ENCODE results near the gene CNTNAP2.

CNTNAP2 gene

DNA sequence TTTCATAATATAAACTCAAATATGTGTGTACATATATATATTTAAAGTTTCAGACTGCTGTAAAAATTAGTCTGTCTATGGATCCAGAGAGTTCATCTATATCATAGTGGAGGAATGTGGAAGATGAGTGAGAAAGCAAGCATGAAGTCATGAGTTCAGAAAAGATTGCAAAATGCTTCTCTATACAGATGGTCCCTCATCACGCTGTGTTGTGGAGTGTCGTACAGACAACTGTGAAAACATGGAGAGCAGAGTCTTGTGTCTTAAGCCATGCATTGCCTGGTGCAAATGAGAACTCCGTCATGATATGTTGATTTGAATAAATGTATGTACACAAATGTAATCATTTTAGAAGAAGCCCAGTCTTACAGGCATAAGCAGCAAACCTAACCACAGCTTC, 316.9 kb downstream of the CNTNAP2 start:
- DNase-seq (ENCODE audit: low read depth), result no peak

DNA sequence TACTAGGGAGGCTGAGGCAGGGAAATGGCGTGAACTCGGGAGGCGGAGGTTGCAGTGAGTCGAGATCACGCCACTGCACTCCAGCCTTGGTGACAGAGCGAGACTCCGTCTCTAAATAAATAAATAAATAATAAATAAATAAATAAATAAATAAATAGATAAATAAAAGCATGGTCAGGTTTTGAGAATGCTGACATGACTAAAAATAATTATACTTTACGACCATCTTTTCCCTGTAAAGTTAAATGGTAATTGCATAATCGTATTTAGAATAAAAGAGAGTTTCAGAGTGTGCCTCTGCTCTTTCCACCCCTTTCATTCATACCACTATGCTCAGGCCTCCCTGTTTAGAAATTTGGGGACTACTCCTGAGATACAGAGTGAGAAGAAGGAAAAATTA, 326.5 kb downstream of the CNTNAP2 start:
- no peak for DNase-seq (ENCODE audit: low read depth)

DNA sequence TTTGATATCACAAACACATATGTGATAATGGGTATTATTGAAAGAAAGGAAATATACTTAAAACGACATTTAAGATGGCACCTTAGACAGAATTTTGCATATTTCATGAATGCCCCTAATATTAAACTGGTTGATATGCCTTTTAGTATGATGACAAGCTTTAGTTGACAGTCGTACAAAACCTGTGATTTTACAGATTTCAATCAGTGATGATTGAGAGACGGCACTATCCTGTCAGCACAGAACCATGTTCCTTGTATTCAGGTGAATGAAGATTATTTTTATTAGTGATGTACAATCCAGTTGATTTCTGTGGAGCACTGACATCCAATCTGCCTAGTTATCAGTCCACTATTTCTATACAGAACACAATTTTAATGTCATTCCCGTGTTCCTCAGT, 333.0 kb downstream of the CNTNAP2 start:
- no peak for DNase-seq (ENCODE audit: low read depth)

DNA sequence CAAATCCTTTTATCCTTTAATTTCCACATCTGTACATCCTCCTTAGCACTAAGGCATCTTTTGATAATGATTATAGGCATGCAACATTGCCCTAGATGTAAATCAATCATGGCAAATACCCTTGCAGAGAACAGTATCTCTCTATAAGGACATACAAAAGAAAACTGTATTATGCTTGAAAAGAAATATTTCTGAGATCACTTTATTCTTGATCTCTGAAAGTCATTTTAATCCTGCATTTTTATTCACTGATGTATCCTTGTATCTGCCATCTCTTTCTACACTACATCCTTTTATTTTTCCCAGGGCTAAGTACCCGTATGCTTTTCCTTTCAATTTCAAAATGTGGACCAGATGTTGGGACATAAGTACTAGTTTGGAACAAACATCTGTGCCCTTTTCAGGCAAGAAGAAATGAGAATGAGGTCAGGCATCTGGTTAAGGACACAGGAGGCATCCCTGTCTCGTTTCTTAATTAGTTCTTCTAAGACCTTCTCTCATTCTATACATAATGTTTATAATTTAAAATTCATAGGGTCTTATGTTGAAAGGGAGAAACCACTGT, 338.6 kb downstream of the CNTNAP2 start:
- no peak for DNase-seq (ENCODE audit: low read depth)

DNA sequence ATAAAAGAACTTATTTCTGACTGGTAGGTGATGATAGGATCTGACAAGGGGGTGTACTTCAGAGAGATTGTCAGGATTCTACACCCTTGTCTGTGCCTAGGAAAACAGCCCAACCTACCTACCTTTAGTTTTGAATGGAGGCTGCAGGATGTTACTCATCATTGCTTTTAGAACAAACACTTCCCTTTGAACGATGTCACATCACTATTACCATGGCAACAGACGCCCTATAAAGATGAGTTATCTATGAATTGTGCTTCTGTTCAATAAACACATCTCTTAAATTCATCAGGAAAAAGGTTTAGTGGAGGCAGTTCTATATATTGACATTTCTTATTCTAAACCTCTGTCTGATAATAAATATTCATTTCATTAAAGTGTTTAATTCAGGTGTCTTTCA, 362.4 kb downstream of the CNTNAP2 start:
- no peak for DNase-seq (ENCODE audit: low read depth)

DNA sequence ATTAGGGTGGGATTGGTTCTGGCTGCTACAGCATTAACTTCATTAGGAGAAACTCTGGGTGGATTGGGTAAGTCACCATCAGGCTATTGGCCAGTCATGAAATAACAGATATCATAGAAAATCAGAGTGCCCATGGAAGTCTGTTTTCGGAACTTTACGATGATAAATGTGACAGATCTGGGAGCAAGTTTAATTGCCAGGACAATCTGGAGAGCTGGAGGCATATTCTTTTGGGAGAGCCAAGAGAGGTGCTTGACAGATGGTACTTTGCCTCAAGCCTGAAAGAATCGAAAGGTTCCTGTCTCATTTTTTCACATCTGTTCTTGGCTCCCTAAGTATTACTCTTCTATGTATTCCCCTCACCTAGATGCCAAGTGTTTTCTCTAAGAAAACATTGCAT, 369.9 kb downstream of the CNTNAP2 start:
- DNase-seq (ENCODE audit: low read depth), result no peak

DNA sequence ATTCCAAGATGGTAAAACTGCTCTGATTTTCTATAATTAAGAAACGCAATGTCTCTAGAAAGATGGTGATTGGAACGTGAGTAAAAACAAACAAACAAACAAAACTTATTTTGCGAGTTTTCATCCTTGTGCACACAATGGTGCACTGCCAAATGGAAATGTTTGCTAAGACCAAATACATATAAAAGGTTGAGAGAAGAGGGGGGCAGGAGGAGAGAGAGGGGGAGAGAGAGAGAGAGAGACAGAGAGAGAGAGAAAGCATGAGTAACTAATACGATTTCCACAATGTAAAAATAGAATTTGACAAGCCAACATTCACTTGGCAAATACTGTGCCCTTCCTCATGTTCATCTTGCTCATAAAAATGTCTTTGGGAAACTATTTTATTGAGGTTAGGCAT, 375.4 kb downstream of the CNTNAP2 start:
- DNase-seq (ENCODE audit: low read depth), result no peak

DNA sequence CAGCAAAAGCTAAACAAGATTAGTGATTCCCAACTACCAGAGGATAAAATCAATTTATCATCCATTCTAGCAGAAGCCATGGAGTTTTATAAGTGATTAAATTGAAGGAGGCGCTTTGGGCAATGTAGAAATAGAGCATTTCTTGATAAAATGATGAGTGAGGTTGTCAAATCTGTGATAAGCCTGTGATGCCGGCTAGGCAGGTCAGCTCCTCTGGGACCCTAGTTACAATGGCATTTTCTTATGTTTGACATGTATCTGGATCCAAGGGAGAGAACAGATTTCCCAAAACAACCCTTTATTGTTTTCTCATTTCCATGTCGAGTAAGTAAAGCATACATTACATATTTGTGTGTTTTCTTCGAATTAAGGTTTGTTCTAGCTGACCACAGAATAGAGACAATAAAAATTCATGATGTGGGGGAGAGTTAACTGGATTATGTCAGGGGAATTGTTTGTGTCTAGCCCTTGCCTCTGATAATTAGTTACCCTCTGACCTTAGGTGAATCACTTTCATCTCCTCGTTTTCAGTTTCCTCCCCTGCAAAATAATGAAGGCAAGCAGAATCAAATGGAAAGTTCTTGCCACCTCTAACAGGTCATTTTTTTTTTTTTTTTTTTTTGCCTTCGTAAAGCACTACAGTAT, 378.5 kb downstream of the CNTNAP2 start:
- DNase-seq (ENCODE audit: low read depth), result no peak

DNA sequence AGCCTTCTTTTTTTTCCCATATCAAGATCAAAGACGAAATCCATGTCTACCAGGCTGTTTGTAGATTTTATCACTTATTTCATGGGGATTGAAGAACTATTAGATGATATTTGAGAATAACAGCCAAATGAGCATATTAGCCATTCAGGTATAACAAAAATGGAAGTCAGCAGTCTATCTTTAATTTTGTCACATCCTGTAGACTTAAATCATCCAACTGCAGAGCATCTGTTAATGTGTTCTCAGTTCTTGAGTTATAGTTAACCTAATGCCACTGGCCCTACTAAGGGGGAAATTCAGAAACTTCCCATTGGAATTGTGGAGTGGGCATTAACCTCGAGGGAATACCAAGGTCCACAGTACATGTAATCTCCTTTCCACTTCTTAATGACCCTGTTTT, 380.1 kb downstream of the CNTNAP2 start:
- no peak for DNase-seq (ENCODE audit: low read depth)

DNA sequence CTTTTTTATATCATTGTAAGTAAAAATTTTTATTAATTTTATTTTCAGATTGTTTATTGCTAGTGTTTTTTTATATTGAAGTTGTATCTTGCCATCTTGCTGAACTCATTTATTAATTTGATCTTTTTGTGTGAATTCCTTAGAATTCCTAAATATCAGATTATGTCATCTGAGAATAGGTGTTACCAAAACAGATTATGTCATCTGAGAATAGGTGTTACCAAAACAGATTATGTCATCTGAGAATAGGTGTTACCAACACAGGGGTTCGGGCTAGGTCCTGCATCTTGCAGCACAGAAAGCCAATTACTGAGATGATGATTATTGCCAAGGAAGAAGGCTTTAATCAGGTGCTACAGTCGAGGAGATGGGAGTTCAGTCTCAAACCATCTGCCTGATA, 383.4 kb downstream of the CNTNAP2 start:
- DNase-seq (ENCODE audit: low read depth), result no peak

DNA sequence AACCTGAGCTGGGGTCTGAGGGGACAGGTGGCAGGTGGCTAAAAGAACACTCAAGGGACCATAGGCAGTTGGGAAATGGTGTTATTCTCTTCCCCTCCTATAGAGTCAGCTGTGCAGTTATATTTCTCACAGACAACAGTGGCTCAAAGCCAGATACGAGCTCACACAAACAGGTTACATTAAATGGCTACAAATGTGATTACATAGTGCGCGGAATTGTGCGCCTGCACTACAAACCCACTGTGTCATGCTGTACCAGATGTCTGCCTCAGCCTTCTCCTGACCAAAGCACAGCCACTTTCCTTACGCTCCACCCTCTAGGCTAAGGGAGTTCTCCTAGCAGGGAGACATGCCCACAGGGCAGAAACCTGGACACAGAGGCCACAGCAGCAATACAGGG, 387.2 kb downstream of the CNTNAP2 start:
- DNase-seq (ENCODE audit: low read depth), result no peak

DNA sequence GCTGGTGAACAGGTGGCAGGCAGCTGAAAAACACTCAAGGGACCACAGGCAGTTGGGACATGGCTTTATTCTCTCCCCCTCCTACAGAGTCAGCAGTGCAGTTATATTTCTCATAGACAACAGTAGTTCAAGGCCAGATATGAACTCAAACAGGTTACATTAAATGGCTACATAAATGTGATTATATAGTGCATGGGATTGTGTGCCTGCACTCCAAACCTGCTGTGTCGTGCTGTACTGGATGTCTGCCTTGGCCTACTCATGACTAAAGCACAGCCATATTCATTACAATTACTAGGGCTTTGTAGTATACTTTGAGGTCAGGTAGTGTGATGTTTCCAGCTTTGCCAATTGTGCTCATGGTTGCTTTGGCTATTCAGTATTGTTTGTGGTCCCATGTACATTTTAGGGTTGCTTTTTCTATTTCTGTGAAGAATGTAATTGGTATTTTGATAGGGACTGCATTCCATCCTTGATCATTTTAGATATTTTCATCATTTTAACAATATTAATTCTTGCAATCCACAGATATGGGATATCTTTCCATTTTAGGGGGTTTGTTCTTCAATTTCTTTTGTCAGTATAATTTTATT, 393.6 kb downstream of the CNTNAP2 start:
- no peak for DNase-seq (ENCODE audit: low read depth)

DNA sequence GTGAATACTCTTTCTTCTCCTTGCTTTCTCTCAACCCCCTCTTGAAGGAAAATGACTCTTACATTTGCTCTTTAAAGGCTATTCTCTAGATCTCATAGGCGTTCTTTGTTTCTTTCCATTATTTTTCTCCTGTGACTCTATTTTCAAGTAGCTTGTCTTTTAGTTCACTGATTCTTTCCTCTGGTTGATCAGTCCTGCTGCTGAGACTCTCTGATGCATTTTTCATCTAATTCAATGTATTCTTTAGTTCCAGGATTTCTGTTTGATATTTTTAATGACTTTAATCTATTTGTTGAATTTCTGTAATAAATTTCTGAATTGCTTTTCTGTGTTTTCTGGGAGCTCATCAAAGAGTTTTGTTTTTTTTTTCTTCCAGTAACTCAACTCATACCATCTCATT, 397.7 kb downstream of the CNTNAP2 start:
- DNase-seq (ENCODE audit: low read depth), result no peak

DNA sequence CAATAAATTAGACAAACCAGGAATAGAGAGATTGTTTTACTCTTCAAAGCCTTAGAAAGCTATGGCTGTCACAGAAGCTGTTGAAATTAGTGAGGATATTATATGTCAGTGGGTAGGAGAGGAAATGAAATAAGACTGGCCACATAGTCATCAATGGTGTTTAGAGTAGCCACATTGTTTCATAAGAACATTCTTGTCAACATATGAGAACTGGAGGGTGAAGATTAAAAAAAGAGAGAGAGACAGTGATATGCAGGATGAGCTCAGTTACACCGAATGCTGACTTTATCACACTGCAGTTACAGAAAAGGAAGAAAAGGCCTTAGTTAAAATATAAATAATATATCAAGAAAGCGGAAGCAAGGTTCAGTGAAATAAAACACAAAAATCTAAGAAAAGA, 412.0 kb downstream of the CNTNAP2 start:
- DNase-seq (ENCODE audit: low read depth), result no peak

DNA sequence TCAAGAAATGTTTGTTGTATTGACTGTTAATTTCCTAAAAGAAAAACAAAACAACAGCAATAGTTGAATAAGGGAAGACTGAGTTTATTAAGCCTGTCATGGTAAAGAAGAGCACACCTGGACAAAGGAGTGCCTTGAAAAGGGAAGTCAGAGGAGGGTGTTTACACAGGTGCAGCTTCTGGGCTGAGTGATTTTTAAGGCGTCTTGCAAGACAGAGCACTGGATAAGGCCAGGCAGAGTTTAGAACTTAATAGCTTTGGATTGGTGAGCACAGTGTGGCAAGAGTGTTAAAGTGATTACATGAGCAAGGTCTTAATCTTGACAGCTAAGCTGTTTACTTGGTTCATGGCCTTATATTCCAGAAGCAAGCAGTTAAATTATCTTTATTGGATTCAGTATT, 423.2 kb downstream of the CNTNAP2 start:
- DNase-seq (ENCODE audit: low read depth), result no peak

DNA sequence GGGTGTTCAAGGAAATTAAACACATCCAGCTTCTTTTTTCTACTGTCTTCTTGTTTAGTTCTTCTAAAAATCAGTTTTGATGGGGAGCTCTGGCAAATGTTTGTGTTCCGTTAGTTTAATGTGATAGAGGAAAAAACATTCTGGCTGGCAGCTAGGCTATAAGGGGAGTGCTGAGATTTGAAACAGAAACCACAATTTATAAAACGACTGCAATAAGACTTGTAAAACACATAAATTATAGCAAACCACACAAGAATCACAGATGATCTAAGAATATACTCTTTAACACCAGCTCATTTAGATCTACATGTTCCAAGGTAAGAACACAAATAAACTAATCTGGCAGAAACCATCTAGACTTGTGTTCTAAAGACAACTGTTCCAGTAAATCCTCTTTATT, 425.5 kb downstream of the CNTNAP2 start:
- DNase-seq (ENCODE audit: low read depth), result no peak

DNA sequence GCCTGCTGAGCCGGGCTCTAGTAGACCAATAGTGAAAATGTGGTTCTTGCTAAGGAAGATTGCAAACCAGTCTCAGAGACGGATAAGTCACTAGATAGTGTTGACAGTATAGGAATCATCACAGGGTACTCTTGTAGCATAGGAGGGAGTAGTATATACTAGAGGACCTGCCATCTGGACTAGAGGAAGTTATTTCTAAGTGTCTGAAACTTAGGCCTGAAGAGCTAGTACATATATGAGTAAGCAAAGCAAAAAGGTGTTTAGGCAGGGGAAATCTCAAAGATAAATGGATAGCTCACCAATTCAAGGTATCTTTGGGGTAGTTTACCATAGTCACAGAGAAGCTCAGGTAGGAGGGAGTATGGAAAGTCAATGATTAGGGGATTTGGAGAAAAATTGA, 428.1 kb downstream of the CNTNAP2 start:
- DNase-seq (ENCODE audit: low read depth), result no peak

DNA sequence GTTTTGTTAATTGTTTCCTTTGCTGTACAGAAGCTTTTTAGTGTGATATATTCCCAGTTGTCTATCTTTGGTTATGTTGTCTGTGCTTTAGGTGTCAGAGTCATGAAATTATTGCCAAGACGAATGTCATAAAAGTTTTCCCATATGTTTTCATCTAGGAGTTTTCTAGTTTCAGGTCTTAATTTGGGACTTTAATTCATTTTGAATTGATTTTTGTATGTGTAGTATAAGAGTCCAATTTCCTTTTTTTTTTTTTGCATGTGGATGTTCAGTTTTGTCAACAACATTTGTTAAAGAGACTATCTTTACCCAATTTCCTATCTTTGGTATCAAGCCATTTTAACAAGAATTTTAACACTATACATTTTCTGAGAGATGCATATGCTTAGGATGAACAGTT, 432.2 kb downstream of the CNTNAP2 start:
- no peak for DNase-seq (ENCODE audit: low read depth)

DNA sequence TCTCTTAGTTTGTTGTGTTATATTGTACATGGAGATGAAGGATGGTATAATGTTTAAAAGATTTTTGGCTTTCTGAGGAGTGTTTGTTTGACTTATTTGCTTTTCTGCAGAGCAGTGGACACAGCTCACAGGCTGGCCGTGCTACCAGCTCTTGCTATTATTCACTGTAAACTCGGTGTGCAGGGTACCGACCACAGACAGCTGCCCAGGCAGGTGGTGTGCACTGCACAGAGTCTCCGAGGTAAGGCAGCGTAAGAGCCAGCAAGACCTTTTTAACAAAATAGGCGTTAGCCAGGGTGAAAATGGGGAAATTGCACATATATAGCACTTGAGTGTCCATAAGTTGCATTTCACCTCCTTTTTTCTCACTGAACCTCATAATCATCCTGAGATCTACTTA, 438.0 kb downstream of the CNTNAP2 start:
- no peak for DNase-seq (ENCODE audit: low read depth)

DNA sequence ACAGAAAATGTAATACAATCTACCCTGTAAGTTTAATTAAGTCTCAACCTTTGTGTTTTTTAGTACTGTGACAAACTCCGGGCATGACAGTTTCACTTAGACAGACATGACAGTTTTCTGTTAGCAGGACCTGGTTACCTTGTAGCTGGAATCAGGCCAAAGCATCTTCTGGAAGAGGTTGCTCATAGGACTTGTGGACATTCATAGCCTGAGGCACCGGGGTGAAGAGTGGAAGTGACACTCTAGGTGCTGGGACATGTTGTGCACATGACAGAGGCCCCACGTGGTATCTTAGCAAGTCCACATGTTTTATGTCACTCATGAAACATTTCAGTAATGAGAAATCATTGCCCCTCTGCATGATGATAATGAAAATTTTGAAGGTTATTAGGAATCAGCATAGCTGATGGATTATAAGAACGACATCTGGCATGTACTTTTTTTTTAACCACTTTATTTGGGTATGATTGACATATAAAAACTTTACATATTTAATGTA, 441.4 kb downstream of the CNTNAP2 start:
- DNase-seq (ENCODE audit: low read depth), result no peak

DNA sequence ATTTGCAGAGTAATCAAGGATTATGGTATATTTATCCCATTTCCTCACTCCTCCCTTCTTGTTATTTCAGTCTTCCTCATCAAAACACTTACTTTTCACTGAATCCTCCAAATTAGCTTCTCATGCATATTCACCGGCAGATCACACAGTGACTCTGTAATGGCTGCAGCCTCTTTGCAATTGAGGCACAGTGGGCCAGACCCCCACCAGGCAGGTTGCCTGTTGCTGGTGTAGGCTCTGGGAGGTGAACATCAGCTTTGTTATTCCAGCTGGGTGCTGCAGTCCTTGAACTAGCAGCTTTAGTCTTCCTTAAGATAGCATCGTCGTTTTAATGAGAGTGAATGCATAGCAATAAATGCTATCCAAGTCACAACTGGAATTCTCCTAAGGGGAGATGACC, 449.3 kb downstream of the CNTNAP2 start:
- no peak for DNase-seq (ENCODE audit: low read depth)

DNA sequence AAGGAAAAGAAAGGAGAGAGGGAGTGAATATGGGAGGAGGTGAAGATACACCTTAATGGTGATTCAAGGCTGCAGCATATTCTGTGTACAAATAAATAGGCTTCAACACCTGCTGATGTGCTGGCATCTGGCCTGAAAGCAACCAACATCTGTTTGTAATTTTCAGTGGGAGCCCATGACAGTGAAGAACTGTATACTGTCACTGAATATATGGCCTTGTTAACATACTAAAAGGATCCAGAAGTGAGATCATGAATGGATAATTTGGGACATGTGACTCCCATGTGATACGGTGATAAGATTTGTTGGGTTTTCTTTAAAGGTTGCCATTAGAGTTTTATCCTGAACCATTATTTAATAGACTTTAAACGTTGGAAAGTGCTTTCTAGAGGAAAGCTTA, 459.3 kb downstream of the CNTNAP2 start:
- DNase-seq (ENCODE audit: low read depth), result no peak

DNA sequence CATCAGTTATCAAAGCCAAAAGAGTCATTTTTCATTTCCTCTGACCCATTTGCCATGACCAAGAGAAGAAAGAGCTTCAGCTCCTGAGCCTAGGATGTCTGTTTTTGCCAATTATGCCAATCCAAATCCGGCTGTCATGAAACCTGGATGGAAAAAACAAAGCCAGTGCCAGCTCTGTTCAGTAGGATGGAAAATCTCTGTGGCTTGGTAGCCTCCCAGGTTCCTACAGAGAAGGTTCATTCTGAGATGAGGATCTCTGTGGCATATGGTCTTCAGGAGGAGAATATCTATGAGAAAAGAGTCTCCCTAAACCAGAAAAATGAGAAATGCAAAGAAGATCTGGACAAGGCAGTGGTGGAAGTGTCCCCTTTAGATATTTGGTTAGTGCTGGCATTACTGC, 475.4 kb downstream of the CNTNAP2 start:
- no peak for DNase-seq (ENCODE audit: low read depth)

DNA sequence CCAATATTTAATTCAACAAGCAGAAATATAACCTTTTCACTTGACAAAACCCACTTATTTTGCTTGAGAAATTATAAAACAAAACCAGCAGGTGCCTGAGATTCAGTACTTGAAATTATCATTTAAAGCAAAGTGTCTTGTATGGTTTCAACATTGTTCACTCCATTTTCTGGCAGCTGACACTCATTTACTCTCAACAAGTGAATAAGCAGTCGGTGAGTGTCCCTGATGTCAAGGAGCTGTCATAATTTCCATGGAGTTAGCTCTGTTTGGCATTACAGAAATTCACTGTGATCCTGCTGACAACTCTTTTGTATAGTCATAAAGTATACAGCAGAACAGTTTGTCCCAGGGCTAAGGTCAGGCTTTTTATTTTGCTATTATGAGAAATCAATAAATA, 490.0 kb downstream of the CNTNAP2 start:
- no peak for DNase-seq (ENCODE audit: low read depth)

Data from activated T-cell treated with anti-CD3 and anti-CD28 coated beads for 24 hours (primary cell).